HG02798 (cell line): ENCODE data around the gene GTF2F2.

ENCODE experiments used
- ATAC-seq: cut with Tn5 transposase; IDR thresholded peaks from one replicate; pipeline ENCODE4 v1.9.1; 2021; ENCODE audit warnings: mild to moderate bottlenecking; ENCODE audit not compliant: unreplicated experiment, poor library complexity

GTF2F2 gene

GRCh38 chr13:45328661-45329111, 208.4 kb downstream of the GTF2F2 start:
- ATAC-seq, result no peak

- ATAC-seq, result no peak
Observed at GRCh38 chr13:45331123-45331619, 210.9 kb downstream of the GTF2F2 start.

- ATAC-seq, result no peak
Observed at GRCh38 chr13:45331692-45332035, 211.4 kb downstream of the GTF2F2 start.

GRCh38 chr13:45332036-45332830, 211.9 kb downstream of the GTF2F2 start:
- no peak for ATAC-seq

- ATAC-seq, result no peak
Observed at GRCh38 chr13:45332831-45333219, 212.5 kb downstream of the GTF2F2 start.

- no peak for ATAC-seq
Observed at GRCh38 chr13:45333251-45333976, 213.1 kb downstream of the GTF2F2 start.
